GM21619 (cell line): ENCODE data around the gene CAMK2D.

Experiments used
- ATAC-seq: cut with Tn5 transposase; IDR thresholded peaks from one replicate; pipeline ENCODE4 v1.9.1; 2021; ENCODE audit not compliant: unreplicated experiment

CAMK2D gene

DNA sequence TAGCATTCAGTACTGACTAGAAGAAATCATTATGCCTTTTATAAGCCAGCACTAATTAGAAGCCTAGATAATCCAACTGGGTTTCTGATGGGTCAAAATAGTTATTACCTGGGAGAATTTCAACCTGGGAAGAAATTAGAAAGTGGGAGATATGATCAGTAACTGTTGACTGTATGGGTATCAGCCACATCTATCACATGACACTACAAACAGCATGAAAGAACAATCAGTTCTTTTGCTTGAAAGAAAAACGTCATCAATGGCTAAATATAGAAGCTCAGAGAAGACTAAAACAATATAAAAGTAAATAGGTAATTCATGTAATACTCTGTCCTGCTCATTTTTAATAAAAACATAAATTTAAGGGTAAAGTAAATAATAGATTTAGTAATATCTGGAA lies 145.1 kb downstream of the CAMK2D start:
- no peak for ATAC-seq

DNA sequence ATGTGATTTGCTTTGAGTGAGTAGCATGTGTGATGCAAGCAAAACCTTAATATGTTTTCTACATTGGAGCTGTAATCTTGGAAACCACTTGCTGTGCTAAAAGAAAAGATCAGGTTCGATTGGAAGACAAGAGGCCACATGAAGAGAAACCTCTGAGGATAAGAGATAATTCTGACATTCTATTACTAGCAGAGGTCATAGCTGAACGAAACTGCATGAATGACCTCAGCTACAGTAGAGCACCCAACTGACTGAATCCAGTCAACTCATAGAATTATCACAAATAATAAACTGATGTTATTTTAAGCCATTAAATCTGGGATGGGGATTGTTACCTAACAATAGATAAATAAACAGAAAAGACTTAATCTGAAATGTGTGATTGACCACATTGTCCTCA lies 147.1 kb downstream of the CAMK2D start:
- no peak for ATAC-seq

DNA sequence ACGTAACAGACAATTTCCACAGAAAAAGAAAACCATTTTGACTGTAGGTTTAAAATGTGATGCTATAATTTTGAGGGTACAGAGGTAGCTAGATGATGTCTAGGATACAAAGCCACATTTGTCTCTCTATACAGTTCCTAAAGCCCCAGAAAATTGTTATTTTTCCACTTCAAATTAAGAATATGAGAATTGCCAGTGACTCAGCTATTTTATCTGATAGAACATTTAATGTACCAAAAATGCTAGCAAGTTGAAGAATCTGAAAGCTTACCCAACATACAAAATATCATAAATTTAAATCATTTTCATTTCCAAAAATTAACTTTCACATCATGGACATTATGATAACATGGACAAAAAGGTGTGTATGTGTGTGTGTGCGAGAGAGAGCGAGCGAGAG lies 148.0 kb downstream of the CAMK2D start:
- ATAC-seq: no peak

DNA sequence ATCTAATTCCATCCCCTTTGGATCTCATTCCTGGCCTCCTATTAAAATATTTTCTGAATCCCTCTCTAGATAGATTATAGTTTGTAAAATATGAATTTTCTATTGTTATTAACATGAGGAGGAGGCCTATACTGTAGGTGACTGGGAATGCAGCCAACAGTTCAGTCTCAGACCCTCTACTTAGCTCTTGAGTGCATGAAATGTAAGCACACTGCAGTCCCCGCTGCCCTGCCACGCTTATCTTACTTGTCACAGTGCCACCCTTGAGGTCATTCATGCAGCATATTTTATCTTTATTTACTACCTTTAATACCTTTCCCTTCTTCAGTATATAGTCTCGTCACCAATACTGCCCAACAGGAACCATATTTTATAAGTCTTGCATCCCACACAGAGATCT lies 151.0 kb downstream of the CAMK2D start:
- no peak for ATAC-seq

DNA sequence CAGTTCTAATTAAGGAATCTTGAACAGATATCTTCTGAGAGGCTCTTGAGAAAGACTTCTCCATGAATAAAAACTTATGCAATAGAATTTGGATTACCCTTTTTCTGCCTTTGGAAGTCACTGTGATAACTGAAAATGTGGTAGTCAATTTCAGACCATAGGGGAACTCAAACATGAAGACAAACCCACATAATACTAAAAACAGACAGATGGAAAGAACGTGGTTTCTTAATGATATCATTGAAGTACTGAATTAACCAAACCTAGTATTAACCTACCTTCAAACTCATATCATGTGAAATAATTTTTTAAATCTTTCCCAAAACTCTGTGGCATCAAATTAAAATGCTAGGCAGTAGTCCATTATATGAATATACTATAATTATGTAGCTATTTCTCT lies 153.5 kb downstream of the CAMK2D start:
- ATAC-seq: no peak

DNA sequence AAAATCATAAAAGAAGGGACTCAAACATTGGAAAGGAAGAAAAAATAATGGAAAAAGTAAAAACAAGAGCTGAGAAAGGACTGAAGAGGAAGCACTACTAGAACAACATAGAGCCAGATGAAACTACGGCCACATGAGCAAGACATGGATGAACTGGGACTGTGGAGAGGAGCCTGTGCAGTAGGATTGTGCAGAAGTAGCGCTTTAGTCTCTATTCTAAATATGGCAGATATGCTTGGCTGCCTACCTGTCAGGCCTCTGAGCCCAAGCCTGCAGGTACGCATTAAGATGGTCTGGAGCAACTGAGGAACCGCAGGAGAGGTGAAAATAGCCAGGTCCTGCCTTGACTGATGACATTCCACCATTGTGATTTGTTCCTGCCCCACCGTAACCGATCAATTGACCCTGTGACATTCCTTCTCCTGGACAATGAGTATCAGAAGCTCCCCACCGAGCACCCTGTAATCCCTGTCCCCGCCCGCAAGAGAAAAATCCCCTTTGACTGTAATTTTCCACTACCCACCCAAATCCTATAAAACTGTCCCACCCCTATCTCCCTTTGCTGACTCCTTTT lies 154.3 kb downstream of the CAMK2D start:
- no peak for ATAC-seq

DNA sequence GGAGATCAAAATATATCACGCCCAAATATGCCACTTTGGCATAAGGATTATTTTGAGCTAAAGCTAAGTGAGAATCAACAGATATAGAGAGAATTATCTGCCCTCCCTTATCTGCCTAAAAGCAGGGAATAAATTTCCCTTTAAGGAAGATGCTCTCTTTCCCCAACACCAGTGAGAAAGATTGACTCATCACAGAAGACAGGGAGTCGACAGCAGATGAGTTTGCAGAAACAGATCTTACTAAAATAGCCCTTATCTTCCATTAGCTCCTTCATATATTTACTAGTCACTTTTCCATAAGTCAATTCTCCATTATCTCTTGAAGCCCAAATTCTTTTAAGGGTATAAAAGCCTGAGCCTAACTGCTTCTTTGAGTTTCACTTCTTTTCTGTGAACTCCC lies 156.6 kb downstream of the CAMK2D start:
- ATAC-seq: no peak

DNA sequence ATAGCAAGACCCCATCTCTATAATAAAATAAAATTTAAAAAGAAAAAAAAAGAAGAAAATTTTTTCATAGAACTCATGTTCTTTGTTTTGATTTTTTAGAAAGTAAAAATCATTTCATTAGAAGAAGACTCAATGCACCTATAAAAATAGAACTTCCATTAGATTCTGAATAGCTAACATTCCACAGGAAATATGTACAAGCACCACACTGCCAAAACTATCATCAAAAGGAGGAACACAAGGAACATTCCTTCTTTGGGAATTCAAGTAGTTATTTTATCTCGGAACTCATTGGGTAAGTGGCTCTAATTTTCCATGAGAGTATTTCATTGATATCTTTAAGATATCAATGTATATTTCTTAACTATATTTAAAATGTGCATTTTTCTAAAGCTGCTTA lies 157.6 kb downstream of the CAMK2D start:
- no peak for ATAC-seq

DNA sequence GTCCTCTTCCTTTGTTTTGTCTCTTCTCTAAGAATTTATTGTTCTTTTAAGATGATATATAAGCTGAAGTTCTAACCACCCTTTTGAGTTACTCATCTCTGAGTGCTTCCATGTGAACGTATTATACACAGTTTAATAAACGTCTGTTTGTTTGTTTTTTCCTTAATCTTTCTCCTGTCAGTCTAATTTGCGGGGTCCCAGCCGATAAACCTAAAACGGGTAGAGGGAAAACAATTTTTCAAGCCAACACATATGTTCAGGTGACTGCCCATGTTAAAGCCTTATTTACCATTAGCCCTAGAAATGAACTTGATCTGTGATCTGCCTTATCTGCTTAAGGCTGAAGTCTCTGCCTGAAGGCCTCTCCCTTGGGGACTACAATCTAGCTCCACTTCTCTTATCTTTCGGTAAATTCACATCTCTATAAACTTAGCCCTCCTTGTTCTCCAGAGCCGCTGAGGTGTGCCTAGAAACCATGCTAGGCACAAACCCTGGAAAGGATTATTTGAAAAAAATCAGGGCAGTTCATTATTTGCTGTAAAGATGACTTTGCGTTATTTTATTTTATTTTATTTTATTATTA lies 158.8 kb downstream of the CAMK2D start:
- ATAC-seq: no peak

DNA sequence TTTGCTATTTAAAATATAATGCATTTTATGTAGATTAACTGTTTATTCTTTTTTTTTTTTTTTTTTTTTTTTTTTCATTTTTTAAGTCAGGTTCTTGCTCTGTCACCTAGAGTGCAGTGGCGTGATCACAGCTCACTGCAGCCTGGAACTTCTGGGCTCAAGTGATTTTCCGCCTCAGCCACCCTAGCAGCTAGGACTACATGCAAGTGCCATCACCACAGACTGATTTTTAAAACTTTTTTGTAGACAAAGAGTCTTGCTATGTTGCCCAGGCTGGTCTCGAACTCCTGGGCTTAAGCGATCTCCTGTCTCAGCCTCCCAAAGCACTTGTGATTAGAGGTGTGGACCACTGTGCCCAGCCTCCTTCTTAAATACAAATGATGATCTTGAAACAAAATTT lies 159.9 kb downstream of the CAMK2D start:
- no peak for ATAC-seq

DNA sequence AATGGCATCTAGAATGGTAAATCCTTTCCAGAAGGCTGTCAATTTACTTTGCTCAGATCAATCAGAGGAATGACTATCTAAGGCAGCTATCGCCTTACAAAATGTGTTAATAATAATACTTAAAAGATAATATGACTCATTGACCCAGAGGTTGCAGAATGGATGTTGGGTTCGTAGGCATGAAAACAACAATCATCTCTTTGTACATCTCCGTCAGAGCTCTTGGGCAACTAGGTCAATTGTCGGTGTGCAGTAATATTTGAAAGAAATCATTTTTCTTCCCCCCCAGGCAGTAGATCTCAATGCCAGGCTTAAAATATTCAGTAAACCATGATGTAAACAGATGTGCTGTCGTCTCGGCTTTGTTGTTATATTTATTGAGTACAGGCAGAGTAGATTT lies 165.1 kb downstream of the CAMK2D start:
- ATAC-seq: no peak

DNA sequence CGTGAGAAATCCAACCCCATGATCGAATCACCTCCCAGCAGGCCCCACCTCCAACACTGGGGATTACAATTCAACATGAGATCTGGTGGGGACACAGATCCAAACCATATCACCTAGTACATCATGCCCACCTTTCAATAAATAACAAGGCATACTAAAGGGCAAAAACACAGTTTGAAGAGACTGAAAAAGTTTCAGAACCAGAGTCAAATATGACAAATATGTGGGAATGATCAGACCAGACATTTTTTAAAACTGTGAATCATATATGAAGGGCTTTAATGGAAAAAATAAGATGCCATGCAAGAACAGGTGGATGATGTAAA lies 167.3 kb downstream of the CAMK2D start:
- peak; percentile 13 for ATAC-seq

DNA sequence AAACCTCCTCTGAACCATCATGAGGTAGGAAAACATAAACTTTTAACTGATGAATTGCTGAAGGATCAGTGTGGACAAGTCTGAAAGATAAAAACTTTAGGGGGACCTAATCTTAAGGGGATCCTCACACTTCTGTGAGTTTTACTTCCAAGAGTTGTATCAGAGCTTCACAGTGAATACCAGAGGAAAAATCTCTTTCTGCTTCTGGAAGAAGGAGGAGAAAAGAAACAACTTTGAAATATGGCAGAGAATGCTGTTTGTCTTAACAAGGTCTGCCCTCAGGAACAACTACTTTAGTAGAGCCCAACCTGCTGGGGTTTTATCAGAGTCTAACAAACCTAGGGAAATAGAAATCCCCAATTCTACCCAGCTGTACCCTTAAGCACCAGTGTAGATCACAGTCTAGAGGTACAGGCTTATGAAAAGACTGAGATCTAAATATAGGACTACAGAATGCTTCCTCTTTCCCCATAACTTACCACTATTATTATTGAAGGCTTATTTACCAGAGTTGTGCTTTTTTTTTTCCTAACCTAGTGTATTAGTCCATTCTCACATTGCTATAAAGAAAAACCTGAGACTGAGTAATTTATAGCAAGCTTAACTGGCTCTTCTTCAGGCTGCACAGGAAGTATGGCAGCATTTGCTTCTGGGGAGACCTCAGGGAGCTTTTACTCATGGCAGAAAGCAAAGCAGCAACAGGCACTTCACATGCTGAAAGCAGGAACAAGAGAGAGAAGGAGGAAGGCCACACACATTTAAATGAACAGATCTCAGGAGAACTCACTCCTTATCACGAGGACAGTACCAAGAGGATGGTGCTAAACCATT lies 167.9 kb downstream of the CAMK2D start:
- peak; percentile 67 for ATAC-seq

DNA sequence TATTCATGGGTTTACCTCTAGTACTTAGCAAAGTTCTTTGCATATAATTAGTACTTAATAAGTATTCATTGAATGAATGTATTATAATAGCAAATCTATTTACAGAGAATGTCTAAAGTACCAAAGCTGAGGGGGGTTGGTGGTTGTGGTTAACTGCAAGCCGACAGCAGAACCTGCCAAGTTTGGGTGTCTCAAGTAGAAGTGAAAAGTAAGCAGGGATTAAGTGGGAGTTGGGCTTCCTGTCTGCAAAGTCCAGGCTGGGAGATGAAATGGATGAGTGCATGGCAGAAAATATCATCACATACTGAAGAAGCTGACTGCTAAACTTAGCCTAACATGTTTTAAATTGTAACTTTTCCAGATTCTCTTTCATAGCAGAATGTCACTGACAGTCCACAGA lies 169.6 kb downstream of the CAMK2D start:
- no peak for ATAC-seq

DNA sequence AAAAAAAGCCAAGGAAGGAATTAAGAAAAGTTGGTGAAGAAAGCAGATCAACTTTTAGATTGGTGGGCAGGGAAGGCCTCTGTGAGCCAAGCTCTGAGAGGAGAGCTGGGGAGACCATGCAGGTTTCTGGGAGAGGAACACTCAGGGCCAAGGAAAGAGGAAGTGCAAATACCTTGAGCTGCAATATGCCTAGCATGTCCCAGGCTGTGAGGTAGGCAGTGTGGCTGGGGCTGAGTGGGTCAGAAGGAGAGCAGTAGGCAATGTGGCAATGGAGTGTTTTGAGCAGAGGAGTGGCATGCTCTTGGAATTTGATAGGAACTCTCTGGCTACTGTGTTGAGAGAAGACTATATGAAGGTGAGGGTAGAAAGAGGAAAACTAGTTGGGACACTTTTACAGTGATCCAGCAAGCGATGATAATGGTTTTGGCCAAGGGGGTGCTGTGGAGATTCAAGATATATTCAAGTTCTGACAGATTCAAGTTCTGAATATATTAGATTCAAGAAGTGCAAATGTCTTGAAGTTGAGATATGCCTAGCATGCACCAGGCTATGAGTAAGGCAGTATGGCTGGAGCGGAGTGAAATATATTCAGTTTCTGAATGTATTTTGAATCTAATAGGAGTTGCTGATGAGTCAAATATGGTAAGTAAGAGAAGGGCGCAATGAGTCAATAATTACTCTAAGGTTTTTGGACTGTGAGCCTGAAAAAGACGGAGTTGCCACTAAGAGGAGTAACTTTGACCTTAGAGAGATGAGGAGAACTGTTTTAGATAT lies 172.5 kb downstream of the CAMK2D start:
- ATAC-seq: no peak

DNA sequence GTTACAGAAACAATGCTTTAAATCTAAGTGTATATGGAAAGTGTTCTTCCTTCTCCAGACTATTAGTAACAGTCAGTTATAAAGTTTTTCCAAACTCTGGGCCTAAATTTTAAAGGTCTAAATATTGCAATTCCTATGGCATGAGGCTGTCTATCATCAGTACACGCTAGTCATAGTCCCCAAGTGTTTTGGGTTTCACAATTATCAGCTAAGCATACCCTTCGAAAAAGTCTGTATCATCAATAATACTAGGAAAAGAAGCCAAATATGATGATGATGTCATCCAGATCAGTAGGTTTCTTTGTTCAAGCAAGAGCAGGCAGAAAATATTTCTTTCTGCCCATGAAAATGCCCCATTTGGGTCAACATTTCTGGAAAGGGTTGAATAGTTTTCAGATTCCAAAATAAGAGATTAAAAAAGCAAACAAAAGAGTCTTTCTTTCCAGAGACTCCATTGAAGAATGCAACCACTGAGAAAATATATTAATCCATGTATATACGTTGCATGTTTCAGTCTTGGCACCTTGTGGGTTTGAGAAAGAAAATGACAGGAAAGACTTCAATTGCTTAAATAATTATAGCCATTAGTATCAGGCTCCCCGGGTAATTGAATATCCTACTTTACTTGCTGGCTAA lies 173.8 kb downstream of the CAMK2D start:
- ATAC-seq: no peak

DNA sequence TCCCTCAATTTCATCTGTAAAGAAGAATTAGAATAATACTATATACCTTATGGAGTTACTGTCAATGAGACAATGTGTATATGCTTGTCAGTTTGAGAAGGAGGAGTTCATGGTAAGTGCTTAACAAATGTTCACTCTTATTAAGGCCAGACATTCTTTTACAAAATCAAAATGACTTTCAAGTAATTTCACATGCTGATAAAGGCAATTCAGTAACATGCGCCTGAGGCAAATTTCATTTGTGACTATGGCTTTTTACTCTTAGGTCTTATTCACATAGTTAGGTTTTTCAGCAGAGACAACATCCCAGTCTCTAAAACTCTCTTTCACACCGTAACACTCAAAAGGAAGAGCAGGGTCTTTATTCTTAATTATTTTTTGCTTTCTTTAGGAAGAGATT lies 174.4 kb downstream of the CAMK2D start:
- ATAC-seq: no peak

DNA sequence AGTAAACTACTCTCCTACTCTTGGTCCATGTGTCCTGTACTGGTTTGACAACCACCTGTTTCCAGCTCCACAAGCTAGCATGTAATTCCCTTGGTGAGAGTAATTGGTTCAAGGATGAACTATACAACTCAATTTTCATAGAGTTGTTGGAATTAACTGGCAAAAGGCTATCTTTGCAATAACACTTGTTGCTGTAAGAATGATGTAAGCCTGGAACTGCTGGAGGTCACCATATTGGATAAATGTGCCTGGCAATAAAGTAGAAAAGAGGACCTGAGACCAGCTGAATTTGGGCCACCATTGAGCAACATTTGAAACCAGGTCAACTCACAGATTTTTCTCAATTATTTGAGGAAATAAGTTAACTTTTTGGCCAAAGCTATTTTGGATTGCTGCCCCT lies 175.5 kb downstream of the CAMK2D start:
- no peak for ATAC-seq

DNA sequence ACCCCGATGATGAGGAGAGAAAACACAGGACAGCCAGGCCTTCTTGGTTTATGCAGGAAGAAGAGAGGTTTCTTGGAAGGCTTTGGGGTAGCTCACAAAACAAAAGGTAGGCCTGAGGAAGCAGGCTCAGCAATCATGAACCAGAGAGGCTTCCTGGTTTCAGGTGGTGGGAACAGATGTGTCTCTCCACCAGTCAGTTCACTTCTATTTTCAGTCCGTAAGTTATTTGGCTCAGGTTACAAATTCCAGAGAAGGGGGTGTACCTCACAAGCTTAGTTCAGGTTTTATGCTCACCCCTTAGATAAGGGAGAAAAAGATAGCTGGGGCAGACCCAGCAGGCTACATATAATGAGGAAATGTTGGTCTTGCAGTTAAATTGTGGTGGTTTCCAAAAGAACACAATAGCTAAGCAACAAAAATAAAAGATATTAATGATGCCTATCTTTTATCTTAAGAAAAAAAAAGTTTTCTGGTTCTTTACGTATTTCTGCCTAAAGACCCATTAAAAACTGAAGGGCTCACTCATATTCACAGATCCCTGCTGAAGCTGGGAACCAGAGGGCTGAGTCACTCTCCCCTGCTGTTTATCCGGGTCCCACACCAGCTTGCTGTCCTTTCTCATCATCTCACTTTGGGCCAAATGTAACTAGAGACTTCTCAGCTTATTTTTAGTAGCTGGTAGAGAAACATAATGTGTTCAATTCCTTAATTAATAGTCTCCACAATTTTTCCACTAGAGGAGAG lies 177.0 kb downstream of the CAMK2D start:
- ATAC-seq: no peak

DNA sequence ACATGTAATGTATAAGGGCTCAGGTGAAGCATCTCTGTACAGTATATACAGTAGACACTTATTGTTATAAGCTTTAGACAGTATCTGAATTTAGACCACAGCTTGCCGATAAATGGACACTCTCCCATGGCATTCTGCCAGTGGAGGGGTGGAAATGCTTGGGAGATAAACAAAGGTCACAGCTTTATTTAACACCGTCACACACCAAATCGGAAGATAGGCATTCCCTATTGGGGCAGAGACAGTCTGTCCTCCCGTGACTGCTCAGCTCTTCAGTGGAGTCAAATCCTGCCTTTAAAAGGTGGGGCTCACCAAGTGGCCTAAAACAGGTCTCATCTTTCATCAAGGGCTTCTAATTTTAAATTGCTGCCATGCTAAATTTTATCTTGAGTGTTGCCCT lies 178.8 kb downstream of the CAMK2D start:
- no peak for ATAC-seq

DNA sequence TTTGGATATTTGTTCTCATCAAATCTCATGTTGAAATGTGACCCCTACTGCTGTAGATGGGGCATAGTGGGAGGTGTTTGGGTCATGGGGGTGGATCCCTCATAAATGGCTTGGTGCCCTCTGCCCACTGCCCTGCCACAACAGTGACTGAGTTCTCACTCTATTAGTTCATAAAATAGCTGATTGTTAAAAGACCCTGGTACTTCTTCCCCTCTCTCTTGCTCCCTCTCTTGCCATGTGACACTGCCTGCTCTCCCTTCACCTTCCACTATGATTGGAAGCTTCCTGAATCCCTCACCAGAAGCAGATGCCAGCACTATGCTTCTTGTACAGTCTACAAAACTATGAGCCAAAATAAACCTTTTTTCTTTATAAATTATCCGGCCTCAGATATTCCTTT lies 182.2 kb downstream of the CAMK2D start:
- ATAC-seq: no peak
